Endometrium (tissue), 2 donors: ENCODE results near the gene SPRYD3.
"Not testable (repeated sequence)": the region's sequence is repeated elsewhere in the genome, so short reads cannot be mapped to it uniquely, and the experiment has no call there.

Experiments
- FAIRE-seq: peaks from 2 replicates; lab custom pipeline; 2012; peaks lifted over from hg19 to GRCh38; lab: Jason Lieb, UNC
- donor health status: control.
- donor health status: control.

Gene SPRYD3, protein sequence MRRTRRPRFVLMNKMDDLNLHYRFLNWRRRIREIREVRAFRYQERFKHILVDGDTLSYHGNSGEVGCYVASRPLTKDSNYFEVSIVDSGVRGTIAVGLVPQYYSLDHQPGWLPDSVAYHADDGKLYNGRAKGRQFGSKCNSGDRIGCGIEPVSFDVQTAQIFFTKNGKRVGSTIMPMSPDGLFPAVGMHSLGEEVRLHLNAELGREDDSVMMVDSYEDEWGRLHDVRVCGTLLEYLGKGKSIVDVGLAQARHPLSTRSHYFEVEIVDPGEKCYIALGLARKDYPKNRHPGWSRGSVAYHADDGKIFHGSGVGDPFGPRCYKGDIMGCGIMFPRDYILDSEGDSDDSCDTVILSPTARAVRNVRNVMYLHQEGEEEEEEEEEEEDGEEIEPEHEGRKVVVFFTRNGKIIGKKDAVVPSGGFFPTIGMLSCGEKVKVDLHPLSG

DNA sequence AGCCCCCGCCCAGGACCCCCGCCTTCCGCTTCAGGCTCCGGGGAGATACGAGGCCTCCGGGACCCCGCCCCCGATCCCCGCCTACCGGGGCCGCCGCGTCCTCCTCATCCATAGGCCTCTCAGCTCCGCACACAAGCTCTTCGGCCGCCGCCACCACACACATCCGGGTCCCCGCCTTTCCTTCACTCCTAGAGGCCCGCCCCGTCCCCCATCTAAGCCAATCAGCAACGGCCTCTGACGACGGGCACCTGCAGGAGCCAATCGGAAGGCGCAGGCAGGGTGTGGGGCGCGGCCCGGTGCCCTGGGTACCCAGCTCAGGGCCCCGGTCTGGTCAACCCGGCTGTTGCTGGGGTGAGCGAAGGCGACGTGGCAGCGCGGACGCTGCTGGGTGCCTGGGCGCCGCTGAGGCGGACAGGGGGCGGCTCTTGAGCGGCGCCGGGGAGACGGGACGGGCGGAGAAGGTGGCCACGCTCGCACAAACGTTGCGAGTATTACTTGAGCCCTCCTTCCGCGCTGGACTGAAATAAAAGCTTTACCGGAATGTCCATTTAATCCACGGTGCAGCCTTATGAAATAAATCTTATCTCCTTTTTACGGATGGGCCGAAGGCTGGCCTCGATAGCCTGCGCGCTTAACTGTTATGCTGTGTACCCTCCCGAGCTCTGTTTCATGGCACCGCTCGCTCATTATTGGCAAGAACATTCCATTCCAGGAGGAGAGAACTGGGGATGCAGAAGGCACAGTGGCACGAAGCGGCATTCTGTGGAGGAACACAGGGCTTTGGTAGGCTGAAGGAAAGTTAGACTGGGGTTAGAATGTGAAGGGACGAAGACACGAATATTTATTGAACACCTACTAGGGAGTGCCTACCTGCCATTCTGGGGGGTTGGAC is at the start of gene SPRYD3:
TSS of gene SPRYD3 (minus strand) at position 165 of the 892 bp plus-strand sequence. CDS start at position 108, 57 bp downstream.
- FAIRE-seq = peak; percentile 45

DNA sequence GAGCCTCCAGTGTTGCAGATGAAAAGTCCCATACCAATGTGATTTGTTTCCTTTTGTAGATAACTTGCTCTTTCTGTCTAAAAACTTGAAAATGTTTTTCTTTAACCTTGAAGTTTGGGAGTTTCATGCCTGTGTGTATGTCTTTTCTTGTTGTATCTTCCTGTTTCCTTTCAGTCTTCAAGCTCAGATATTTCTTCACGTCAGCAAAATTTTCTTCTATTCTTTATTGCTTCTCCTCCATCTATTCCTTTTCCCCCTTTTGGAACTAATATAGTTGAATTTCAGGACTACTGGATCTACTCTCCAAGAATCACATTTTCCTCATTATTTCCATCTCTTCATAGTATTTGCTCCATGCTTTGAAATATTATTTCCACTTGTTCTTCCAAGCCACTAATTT is 48.0 kb upstream of the SPRYD3 start:
- no peak for FAIRE-seq

DNA sequence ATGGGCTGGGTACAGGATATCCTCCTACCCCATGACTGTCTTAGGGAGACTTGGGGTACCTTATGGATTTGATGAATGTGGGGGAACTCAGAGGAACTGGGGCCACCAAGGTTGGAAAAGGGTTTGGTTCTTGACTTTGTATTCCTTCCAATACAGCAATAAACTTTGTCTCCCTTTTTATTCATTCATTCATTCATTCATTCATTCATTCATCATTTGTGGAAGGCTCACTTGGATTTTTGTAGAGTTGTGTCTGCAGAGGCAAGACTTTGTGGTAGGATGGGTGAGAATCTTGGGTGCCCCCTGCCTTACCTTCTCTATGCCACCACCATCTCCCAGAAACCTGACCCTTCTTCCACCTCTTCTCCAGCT is 45.1 kb upstream of the SPRYD3 start:
- no peak for FAIRE-seq

GRCh38 chr12:53123578-53124351 is 44.6 kb upstream of the SPRYD3 start:
- FAIRE-seq = no peak

- FAIRE-seq = no peak
Observed at GRCh38 chr12:53122961-53123468, 43.8 kb upstream of the SPRYD3 start.

DNA sequence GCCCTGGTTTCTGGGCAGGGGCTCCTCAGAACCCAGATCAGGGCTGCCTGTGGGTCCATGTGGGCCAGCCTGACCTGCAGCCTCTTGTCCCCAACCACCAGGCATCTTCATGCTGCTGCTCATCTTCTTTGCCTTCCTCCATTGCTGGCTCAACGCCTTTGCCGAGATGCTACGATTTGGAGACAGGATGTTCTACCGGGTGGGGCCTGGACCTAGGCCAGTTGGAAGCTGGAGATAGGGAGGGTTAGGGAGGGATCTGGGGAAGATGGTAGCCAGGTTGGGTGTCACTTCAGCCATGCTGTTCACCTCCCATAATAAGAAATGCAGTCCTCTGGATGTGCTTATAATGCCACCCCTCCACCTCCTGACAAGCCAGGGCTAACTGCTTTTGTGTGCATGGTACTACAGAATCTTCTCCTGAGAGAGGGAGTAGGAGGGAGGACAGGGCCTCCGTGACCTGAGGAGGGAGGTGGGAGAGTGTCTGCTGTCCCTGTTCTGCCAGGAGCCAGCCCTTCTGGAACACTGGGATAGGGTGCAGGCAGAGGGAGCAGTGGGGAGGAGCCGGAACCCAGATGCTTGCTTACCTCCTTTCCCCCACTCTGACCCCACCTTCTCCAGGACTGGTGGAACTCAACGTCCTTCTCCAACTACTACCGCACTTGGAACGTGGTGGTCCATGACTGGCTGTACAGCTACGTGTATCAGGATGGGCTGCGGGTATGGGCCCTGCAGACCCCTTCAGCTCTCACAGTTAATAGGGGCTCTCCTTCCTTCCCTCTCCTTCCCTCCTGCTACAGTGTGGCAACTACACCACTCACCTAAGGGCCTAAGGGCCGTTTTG is 41.7 kb upstream of the SPRYD3 start:
- no peak for FAIRE-seq

GRCh38 chr12:53118751-53119300 is 39.6 kb upstream of the SPRYD3 start:
- FAIRE-seq = no peak

DNA sequence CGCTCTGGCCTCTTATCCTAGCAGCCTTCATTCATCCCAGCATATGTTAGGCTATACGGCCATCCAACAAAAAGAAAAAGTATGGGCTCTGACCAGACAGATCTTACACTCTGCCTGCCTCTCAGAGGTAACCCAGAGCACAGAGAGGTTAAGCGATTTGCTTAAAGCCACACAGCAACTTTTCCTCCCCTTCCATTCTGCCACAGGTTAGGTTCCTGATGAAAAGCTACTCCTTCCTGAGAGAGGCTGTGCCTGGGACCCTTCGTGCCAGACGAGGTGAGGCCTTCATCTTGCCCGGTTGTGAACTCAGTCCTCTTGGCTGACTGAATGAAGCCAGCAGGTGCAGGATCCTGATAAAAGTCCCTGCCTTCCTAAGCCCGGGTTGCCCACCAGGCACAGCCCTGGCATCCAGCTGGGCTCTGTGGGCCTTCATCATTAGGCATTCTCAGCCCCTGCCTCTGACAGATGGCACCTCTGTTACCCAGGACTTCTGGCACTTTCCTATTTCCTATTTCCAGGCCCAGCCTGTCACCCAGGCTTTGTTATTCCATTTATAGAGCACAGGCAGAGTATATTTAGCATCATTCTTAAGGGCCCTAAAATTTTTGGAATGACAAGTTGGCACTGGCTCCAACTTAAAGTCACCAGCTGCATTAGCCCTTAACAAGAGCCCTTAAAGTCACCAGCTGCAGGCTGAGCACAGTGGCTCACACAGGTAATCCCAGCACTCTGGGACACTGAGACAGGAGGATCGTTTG is 36.9 kb upstream of the SPRYD3 start:
- FAIRE-seq = no peak

DNA sequence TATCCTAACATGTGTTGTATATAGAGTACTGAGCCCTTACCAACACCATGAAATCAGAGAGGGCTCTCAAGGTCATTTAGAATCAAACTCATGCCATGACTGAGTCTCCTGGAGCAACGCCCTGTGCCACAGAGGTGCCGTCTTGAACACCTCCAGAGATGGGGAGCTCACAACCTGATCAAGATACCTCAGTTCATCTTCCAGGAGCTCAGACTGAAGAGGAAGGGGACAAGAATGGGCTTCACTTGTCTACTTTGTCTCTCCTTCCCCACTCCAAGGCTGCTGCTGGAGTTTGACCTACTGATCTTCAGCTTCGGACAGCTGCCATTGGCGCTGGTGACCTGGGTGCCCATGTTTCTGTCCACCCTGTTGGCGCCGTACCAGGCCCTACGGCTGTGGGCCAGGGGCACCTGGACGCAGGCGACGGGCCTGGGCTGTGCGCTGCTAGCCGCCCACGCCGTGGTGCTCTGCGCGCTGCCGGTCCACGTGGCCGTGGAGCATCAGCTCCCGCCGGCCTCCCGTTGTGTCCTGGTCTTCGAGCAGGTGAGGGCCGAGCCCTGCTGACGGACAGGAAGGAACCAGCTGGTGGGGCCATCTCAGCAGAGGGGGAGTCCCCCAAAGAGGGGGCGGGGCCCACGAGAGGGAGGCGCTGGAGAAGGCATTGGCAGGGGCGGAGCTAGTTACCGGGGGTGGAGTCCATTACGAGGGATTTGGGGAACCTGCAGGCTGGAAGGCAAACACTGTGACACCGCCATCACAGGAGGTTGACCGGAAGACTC is 36.1 kb upstream of the SPRYD3 start:
- no peak for FAIRE-seq

DNA sequence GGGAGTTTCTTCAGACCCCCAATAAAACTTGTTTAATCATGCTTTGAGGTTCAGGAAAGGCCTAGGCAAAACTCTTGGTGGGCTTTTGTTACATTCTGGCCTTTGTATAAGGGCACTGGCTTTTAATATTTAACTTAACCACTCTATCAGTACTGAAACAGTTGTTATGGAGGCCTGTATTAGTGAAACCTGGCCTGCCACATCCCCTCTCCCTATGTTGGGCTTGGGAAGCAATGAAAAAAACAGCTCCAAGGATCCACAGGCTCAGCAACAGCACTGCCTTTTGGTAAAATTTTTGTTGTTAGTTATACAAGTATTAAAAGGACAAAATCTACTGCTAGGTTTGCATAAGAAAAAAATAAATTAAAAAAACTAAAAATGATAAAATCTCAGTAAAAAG is 34.8 kb upstream of the SPRYD3 start:
- no peak for FAIRE-seq

DNA sequence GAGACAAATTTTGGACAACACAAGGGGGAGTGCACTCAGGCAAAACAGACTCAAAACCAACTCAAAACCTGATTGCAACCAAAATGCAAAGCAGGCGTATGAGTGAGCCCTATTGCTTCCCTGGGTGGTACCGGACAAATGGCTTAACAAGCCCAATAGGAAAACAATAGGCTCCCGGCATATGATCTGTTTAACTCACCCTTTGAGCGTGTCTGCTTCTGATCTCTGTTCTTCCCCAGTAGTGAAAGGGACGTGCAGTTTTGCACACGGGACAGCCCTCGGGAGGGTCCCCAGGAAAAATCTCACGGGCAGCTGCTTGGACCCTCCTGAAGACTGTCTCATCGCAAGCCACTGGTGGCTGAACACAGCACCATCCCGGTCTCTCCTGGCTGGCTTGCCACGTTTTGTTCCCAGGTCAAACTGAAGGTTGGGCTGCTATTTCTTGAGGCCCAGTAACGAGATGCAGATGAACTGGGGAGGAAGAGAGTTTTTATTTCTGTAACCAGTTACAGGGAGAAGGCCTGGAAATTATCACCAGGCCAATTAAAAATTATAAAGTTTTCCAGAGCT is 34.0 kb upstream of the SPRYD3 start:
- no peak for FAIRE-seq

DNA sequence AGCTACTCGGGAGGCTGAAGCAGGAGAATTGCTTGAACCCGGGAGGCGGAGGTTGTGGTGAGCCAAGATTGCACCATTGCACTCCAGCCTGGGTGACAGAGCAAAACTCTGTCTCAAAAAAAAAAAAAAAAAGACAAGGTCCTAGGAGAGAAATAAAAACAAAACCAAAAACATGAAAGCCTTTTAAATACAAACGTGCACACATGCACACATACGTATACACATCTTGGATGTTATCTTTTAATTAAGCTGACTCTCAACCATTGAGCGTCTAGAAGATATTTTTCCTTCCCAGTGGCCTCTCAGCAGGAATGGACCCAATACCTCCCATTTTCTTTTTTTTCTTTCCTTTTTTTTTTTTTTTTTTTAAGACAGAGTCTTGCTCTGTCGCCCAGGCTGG is 33.2 kb upstream of the SPRYD3 start:
- not testable (repeated sequence) for FAIRE-seq

DNA sequence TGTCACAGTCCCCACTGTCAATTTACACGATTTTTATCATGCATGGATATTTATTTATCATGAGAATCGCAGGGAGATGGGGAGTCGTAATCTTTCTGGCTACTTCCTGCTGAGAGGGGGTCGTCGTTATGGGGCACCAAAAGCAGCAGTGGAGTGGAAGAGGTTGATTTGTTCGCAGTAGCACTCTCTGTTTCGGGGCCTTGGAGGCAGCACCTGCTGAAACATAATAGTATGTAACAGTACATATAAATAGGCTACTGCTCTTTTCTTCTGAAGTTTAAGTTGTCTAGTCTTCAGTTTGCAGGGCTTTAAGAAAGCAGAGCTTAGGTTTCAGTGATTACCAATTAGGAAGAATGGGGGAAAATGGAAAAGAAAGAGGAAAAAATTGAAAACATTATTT is 27.9 kb upstream of the SPRYD3 start:
- no peak for FAIRE-seq

GRCh38 chr12:53105712-53106439 is 26.7 kb upstream of the SPRYD3 start:
- no peak for FAIRE-seq

GRCh38 chr12:53105256-53105655 is 26.1 kb upstream of the SPRYD3 start:
- no peak for FAIRE-seq

DNA sequence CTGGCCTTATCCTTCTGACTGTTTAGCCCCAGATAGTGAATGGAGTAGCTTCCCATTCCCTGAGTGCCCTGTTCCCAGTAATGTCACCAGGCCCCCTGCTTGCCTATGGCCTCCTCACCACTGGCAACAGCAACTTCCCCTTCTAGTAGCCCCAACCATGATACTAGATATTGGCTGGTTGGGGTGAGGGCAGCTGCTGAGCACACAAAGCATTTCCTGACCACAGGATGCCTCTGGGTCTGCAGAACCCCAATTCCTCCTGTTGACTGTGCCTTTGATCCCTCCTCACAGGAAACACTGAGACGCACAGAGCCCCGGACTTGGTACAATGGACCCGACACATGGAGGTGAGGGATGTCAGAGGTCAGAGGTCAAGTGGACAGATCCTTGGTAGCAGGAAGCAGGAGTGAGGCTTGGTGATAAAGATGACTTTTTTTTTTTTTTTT is 24.7 kb upstream of the SPRYD3 start:
- FAIRE-seq = no peak

DNA sequence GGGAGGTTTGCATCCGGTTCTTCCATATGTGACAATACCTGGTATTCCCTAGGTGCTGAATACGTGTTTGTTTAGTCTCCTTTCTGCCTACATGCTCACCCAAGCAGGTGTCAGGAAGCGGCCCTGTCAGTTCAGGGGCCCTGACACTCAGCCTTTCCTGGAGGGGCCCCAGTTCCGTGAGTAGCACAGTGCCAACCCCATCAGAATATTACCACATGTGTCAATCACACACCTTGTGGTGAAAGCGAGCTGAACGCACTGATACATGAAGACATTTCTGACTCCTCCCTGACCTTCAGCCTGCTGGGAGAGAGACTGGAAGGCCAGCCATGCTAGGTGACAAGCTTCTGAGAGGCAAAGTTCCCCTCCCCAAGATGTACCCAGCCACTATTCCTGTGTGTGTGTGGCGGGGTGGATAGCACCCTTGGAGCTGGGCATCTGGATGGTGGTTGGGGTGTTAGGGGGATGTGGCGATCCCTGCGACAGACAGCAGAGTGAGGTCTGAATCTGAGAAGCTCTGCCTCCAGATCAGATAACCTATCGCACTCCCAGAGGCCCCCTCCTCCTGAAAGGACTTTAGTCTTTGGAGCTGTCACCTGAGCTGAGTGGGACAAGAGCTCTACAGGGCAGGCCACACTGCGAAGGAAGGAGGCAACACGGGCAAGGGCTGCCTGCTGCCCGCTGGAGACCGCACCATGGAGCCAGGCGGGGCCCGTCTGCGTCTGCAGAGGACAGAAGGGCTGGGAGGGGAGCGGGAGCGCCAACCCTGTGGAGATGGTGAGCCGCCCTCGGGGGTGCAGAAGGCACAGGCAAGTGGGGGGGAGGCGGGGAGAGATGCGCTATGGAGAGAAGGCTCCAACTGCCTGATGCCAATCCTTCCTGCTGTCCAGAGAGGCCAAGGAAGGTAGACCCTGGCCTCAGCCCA is 24.0 kb upstream of the SPRYD3 start, which contains the start of gene SOAT2:
TSS of gene SOAT2 (plus strand) at position 604 of the 925 bp plus-strand sequence. CDS start at position 696, 92 bp downstream.
- FAIRE-seq = no peak
